GM12892 (cell line): ENCODE data around the gene BRINP1.

Experiments used
- DNase-seq: peaks from one replicate; pipeline ENCODE4 v3.0.0; 2011; ENCODE audit not compliant: insufficient read length
- FAIRE-seq: peaks from 2 replicates; lab custom pipeline; 2011; peaks lifted over from hg19 to GRCh38; lab: Jason Lieb, UNC
- POLR2A ChIP-seq: IDR thresholded peaks from 2 replicates; pipeline ENCODE4 v1.6.1; 2011; ENCODE audit warnings: low read depth, low read length, control low read depth
- POLR2AphosphoS5 ChIP-seq: IDR thresholded peaks from 2 replicates; pipeline ENCODE4 v1.6.1; 2011; ENCODE audit warnings: low read depth, low read length, control low read depth
- TAF1 ChIP-seq: IDR thresholded peaks from 2 replicates; pipeline ENCODE4 v1.6.1; 2011; ENCODE audit warnings: low read depth, mild to moderate bottlenecking, control low read depth, low read length, borderline replicate concordance

Gene BRINP1

DNA sequence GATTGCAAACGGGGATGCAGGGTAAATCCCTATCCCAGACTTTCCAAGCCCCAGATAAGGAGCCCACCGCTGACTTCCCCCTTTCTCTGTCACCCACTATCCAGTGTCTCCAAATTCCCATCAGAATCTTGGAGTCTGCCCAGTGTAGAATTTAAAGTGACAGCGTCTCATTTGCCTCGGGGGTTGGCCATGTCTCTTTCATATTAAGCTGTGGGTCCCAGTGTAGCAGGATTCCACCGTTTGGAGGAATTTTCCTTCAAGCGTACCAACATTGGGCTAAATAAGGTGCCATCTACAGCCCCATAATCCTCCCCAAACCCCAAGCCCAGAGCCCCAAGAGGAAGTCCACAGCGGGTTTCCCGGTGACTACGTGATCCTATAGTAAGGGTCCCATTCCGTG is 1.1 kb downstream of the BRINP1 start:
- no peak for TF ChIP-seq TAF1
- no peak for TF ChIP-seq POLR2AphosphoS5
- no peak for TF ChIP-seq POLR2A
- FAIRE-seq: no peak
- DNase-seq: no peak

DNA sequence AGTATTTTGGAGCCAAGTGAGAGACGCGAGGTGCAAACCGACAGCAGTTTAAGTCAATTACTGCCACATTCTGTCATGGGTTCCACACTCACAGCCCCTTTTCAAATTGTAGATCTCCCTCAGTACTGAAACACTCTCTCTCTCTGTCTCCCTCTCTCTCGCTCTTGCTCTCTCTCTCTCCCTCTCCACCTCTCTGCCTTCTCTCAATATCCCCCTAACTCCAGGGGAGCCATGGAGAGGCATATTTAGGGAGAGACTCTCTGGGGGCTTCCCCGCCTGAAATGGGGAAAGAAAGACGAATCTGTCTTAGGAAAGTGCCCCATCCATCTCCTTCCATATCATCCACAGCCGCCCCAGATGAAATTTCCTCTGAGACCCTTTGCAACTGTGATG is 1.6 kb downstream of the BRINP1 start:
- DNase-seq (no peak), FAIRE-seq (no peak)
- TF ChIP-seq TAF1 (no peak), POLR2AphosphoS5 (no peak)

DNA sequence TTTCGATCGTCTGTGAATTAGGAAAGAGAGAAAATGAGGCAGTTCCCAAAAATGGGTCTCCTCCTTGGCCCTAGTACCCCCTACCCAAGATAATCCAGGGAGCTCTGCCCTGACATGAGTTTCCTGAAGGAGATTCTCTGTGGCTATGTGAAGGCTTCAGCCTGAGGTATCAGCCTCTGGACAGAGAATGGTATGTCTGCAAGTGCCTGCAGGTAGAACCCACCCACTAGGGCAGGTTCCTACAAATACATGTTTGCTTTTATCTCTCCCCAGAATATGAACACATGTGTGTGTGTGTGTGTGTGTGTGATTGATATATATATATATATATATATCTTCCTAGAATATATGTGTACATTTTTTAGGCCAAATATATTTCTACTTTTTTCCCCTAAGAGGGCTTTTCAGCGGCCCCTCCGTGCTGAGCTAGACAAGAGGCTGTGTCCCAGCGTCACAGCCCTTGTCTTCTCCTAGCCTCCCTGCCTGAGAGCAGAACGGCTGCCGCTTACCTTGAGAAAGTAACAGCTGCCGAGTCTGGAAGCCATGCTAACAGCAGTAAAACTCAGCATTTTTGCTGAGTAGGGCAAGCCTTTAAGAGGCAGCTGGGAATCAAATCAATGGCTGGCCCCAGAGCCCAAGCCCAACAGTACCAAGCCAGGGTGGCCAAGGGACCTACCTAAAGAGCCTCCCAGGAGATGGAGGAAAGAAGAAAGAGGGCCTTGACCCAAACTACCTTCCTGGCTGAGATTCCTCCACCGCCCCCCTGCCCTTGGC is 2.1 kb downstream of the BRINP1 start:
- FAIRE-seq (no peak), DNase-seq (no peak)
- TF ChIP-seq POLR2A (no peak), TAF1 (no peak)

DNA sequence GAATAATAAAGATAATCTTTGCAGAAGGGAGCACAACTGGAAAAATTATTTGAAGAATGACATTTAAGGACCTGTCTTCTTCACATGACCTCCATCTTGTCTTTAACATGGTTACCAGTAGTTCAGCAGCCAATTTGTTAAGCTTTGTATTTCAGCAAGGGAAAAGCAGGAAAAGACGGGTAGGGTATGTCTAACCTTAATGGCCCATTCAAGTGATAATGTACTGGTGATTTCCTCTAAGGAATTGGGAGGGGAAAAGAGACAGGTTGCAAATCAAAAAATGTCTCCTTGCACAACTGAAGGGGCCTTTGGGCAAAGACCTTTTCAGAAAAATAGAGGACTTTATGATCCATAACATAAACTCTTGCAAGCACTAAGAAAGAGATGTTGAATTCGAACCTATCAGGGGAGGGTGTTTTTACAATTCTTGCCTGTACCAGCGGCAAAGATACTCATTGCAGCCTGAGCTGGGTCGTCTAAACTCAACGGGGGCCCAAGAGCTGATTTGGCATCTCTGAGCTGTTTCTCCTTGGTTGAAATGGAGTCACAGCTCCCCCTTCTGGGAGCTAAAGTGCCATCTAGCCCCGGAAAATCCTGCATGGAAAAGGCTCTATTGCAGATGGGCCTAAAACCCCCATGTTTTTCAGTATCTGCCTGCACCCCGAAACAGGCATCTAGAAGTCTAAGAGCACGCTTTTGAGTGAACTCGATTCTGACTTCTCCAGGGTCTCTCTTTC is 3.8 kb downstream of the BRINP1 start:
- no peak for TF ChIP-seq POLR2AphosphoS5
- no peak for TF ChIP-seq TAF1
- no peak for TF ChIP-seq POLR2A
- DNase-seq (no peak), FAIRE-seq (no peak)

DNA sequence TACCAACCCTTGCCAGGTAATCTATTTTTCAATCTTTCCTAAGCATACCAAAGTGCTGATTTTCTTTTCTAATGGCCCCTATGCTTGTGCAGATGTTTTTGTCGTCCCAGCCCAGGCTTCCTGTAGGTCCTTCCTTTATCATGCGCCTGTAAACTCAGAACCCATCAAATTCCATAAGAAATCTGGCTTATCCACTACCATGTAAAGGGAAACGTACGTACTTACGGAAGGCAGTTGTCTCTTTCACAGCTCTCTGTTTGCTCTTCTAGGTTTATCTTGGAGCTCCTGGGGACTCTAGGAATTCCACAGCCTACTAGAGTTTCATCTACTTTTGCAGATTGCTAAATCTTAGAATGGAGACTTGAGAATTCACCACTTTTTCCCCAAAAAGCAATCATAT is 9.0 kb downstream of the BRINP1 start:
- DNase-seq: no peak
- FAIRE-seq: no peak
- no peak for TF ChIP-seq POLR2A
- TF ChIP-seq POLR2AphosphoS5: no peak
- TF ChIP-seq TAF1: no peak

DNA sequence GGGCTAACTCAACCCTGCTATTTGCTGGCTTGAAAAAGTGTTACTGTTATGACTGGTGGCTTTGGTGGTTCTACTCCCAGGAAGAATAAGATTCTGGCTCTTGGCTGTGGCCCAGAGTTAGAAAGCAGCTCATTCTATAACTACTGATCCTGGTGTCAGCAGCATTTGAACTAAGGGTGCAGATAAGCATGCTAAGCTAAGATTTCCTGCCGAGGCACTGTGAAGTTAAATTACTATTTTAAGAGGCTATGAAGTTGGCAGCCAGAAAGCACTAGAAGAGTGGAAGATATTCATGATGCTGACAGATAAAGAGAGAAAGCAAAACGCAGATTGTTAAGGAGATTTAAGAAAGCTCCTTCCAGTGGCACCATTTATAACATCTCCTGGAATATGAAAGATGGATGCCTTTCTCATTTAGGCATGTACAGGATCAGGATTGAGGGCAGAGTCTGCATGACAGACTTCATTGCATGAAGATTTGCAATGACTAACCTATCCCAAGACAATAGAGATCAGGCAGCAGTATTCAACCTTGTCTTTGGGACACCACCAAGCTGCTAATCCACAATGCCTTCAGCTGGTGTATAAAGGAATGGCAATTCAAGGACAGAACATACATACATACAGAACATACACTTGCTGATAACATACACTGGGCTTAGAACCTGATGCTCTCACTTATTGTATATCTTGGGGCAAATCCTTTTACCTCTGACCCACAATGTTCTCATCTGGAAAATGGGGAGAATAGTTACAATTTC is 11.7 kb downstream of the BRINP1 start:
- TF ChIP-seq TAF1 (no peak), POLR2A (no peak), POLR2AphosphoS5 (no peak)
- no peak for FAIRE-seq

DNA sequence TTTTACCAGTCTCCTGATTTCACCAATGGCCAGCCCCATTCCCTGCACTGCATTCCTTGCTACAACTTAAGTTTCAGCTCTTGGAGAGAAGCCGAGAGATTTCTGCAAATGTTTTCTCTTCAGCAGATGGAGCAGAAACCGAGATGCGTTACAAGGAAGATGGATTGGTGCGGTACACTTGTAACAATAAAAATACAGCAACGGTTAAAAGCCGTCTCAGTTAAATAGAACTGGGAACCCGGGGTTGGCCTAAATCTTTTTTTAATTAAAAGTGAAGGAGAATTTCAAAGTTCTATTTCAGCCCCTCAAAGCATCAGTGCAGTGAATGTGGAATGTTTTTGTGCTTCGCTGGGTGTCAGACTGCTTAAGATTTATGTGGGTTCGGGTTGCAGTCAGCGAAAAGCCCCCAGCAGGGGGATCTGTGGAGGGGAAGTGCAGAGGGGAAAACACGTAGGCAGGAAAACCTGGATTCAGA is 19.8 kb downstream of the BRINP1 start:
- FAIRE-seq: no peak
- no peak for TF ChIP-seq POLR2A
- no peak for TF ChIP-seq TAF1
- TF ChIP-seq POLR2AphosphoS5: no peak
- no peak for DNase-seq

More for the DNA sequence above, 11.7 kb downstream of the BRINP1 start:
- no peak for DNase-seq

DNA sequence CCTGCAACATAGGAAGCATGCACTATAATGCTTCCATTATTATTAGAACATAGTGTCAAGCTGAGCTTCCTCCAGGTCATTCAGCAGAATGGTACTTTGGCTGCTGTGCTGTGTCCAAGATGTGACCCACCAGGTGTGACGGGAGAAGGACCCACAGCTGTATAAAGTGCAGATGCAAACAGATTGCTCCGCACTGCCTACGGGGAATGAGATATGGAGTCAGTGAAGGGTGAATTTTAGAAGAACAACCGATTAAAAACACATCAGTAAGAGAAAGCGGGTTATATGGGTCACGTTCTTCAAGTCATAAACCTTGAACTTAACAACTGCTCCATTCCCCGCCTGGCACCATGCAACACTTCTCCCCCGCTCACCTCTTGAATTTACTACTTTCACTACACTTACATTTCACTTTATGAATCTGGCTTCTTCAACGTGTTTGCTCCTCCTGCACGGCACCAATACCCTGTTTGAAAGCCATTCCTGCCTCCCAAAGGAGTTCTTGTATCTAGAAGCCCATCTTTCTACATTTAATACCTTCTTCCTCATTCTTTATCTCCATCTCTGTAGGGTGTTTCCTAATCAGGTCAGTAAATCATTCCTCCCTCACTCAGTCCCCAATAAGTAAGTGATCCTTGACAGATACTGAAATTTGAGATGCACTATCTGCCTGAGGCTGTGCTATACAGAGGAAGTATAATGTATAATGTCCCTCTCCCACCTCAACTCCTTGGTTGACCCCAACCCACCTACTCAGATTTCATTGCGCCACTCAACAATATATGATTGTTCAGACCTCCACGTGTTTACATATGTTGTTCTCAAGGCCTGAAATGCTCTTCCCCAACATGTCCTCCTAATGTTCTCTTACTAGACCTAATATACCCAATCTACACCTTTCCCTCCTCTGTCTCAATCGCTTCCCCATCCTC is 25.9 kb downstream of the BRINP1 start:
- TF ChIP-seq POLR2AphosphoS5 (no peak), TAF1 (no peak), POLR2A (no peak)
- FAIRE-seq (no peak), DNase-seq (no peak)

DNA sequence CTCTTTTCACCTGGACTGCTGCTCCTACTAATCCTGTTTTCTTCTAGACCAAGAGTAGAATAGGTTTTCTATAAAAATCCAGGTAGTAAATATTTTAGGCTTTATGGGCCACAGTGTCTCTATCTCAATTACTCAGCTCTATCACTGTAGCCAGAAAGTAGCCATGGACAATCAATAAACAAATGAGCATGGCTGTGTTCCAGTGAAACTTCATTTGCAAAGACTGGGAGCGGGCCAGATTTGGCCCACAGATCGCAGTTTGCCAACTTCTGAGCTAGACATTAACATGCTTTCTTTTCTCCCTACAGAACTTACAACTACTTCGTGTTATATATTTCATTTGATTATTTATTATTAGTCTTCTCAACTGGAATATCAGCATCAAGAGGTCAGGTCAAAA is 30.2 kb downstream of the BRINP1 start:
- FAIRE-seq: no peak
- DNase-seq: no peak
- TF ChIP-seq POLR2A: no peak
- TF ChIP-seq POLR2AphosphoS5: no peak

DNA sequence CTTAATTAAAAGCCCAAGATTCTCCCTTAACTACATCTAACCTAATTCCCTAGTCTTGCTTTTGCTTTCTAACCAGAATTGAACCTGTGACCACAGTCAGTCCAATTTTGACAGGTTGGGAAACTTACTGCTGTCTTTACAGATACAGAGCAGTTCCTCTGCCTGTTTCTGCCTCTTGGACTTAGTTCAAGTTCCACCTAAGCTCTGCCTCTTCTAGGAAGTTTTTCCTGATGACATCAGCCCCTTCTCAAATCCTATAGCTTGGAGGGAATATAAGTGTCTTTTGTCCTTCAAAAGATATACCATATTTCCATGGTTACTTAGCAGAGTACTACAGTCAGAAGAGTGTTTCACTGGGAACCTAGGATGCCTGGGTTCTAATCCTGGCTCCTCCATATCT is 31.7 kb downstream of the BRINP1 start:
- FAIRE-seq (no peak), DNase-seq (no peak)
- no peak for TF ChIP-seq POLR2A
- no peak for TF ChIP-seq POLR2AphosphoS5
- no peak for TF ChIP-seq TAF1

DNA sequence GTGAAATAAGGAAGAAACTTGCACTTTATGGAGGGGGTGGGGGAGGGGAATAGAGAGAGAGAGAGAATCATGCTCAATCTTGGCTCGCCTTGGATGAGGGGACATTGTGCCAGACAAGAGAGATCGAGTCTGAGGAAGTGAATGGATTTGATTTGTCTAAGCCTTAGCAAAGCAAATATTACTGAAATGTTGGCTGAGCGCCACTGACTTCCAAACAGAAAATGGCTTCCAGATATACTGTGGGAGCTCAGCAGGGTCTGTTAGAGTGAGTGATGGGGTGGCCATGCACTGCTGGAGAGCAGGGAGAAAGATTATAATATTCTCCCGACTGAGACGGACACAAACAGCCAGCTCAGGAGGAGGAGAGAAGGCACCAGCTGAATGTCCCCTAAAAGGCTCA is 34.5 kb downstream of the BRINP1 start:
- TF ChIP-seq POLR2AphosphoS5 (no peak), TAF1 (no peak)
- DNase-seq: no peak
- FAIRE-seq: no peak
